Stimulated activated CD4-positive, alpha-beta T cell treated with anti-CD3 and anti-CD28 coated beads, Interleukin-2, amount 100 ng/mL, for 4 hours (primary cell): ENCODE results near the gene MED9.

Source experiments
- DNase-seq: peaks from one replicate; pipeline ENCODE4 v3.0.0-alpha.2; 2020; ENCODE audit warnings: low read depth

MED9 gene

GRCh38 chr17:17491546-17491988, 14.8 kb downstream of the MED9 start:
- DNase-seq, result no peak

- DNase-seq, result no peak
Observed at GRCh38 chr17:17492085-17492484, 15.3 kb downstream of the MED9 start.

GRCh38 chr17:17492571-17492970, 15.8 kb downstream of the MED9 start:
- no peak for DNase-seq

DNA sequence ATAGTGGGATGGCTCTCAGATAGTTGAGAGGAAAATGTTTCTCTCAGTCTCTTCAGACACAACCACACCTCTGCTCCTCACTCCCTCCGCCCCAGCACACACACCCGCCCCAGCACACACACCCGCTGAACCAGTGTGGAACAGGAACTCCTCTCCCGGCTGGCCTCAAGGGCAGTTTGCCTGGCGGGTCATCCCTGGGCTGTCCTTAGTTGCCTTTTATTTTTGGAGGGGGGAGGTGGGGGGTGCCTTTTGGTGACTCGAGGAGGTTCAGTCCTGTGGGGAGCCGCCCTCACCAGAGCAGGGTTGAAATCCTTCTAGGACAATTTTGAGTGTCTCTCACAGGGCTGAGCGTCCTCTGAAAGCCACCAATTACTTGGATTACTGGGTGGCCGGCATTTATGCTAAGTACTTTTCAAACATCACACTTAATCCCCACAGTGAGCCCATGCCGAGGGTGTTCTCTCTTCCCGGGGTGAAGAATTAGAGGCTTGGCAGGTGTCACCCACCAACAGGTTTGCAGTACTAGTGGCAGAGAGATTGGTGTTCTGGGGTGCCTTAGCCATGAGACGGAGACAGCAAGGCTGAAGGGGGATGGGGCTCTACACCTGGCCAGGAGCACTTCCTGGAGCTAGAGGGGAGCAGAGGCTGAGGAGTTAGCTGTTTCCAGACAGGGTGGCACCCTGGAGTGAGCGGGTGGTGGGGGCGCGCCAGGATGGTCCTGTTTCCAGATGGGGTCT, 16.6 kb downstream of the MED9 start:
- no peak for DNase-seq

DNA sequence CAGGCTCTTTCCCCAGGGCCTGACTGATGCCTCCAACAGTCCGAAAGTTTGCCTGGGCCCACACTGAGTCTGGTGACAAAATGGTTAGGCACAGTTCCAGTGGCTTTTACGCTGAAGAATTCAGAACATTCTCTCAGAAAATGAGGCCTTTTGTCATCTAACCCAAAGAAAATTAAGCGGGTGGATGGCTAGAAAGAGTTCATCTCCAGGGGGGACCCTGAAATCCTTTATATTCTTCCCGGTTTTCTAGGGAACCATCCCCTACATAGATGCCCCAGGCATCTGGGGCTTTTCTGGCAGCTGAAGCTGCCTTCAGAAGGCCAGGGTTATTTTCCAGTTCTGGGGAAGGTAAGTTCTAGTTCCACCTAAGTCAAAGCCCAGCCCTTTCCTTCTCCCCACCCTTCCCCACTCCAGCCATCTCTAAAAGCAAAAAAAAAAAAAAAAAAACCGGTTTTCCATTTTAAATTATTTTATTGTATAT, 17.2 kb downstream of the MED9 start:
- no peak for DNase-seq

GRCh38 chr17:17494499-17494869, 17.7 kb downstream of the MED9 start:
- no peak for DNase-seq

- DNase-seq, result no peak
Observed at GRCh38 chr17:17494870-17495535, 18.2 kb downstream of the MED9 start.

DNA sequence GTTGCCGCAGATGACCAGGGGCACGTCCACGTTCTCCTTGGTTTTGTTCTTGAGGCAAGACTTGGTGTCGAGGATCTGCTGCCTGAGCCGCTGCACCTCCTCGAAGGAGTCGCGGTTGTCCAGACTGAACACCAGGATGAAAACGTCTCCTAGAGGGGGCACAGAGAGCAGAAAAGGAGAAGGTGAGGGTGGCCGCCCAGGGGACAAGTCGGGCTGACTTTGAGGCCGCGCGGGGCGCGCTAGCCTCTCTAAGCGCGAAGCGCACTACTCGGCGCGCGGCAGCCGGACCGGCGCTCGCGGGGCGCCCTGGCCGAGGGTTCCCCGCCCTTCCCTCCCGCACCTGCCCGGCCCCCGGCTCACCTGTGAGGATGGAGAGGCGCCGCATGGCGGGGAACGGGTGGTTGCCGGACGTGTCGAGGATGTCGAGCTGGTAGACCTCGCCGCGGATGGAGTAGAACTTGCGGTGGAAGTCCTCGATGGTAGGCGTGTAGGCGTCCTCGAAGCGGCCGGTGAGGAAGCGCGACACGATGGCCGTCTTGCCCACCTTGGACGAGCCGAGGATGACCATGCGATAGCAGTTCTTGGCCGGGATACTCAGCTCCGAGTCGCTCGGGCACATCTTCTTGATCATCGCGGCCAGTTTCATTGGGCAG, 18.9 kb downstream of the MED9 start:
- no peak for DNase-seq

GRCh38 chr17:17496189-17497064, 19.6 kb downstream of the MED9 start, which contains the start of gene RASD1:
Gene RASD1, minus strand, starts transcription at chr17:17496395. Its CDS starts 214 bp downstream, at chr17:17496181.
- peak; percentile 72 for DNase-seq

DNA sequence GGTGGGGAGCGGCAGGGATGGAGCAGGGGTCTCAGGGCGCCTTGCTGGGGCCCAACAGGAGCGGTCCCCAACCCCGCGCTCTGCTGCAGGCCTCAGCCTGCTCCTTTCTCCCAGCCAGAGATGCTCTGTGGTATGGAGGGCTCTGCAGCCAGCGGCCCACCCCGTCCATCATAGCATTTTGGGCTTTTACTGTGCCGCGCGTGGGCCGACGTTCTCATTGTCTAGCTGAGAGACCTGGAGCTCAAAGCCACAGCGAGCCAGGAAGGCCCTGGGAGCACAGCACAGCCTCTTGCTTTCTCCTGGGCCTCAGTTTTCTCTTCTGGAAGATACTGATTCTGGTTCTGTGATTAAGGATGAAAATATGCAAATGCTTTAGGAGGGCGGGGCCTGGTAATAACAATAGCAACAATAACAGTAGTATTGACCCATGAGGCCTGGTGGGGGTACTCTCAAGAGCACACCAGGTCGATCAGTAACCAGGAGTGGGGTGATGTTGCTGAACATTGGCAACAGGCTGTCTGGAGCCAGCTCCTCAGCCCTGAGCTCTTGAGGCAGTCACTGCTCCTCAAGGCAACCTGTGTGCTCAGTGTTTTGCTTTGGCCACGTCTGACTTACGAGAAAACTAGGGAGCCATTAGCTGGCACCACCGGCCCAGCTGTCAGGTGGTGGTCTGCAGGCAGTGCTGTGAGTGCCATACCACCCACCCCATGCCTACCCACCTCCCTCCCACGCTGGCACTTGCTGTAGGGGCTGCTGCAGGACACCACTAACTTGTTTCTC, 20.5 kb downstream of the MED9 start:
- DNase-seq, result no peak

GRCh38 chr17:17497845-17498520, 21.2 kb downstream of the MED9 start:
- no peak for DNase-seq

GRCh38 chr17:17498606-17499301, 22.0 kb downstream of the MED9 start:
- no peak for DNase-seq

GRCh38 chr17:17499402-17500145, 22.8 kb downstream of the MED9 start:
- DNase-seq, result no peak

GRCh38 chr17:17500999-17501605, 24.3 kb downstream of the MED9 start:
- no peak for DNase-seq

- no peak for DNase-seq
Observed at GRCh38 chr17:17502741-17503565, 26.2 kb downstream of the MED9 start.

GRCh38 chr17:17503566-17504130, 26.8 kb downstream of the MED9 start:
- no peak for DNase-seq

GRCh38 chr17:17504341-17505140, 27.7 kb downstream of the MED9 start:
- DNase-seq, result no peak
